Endothelial cell (in vitro differentiated cells): ENCODE data around the gene TRIOBP. TPM values are rescaled to one million over a fixed set of nuclear protein-coding genes. Genes with fewer than 3 reads are reported as not detected.

Experiments used
- DNase-seq: peaks from one replicate; pipeline ENCODE4 v3.0.0; 2021; ENCODE audit warnings: low spot score
- H3K27ac Mint-ChIP-seq: one replicate; pipeline ENCODE4 v1.8.0; 2021; ENCODE audit warnings: mixed read lengths, inconsistent platforms; ENCODE audit not compliant: unreplicated experiment
- H3K27me3 Mint-ChIP-seq: one replicate; pipeline ENCODE4 v1.8.0; 2021; ENCODE audit warnings: mild to moderate bottlenecking, moderate library complexity, mixed read lengths, inconsistent platforms; ENCODE audit not compliant: unreplicated experiment
- H3K36me3 Mint-ChIP-seq: one replicate; pipeline ENCODE4 v1.8.0; 2021; ENCODE audit warnings: mild to moderate bottlenecking, low read depth, mixed read lengths, inconsistent platforms; ENCODE audit not compliant: unreplicated experiment
- H3K4me1 Mint-ChIP-seq: one replicate; pipeline ENCODE4 v1.8.0; 2021; ENCODE audit warnings: mild to moderate bottlenecking, mixed read lengths, inconsistent platforms; ENCODE audit not compliant: unreplicated experiment
- H3K4me3 Mint-ChIP-seq: one replicate; pipeline ENCODE4 v1.8.0; 2021; ENCODE audit warnings: mild to moderate bottlenecking, mixed read lengths, inconsistent platforms; ENCODE audit not compliant: unreplicated experiment
- H3K9me3 Mint-ChIP-seq: one replicate; pipeline ENCODE4 v1.8.0; 2021; ENCODE audit warnings: mixed read lengths, inconsistent platforms; ENCODE audit not compliant: unreplicated experiment
- long read RNA-seq: library from polyadenylated mRNA; unstranded; transcript quantifications from one replicate; pipeline ENCODE4 v2.0.0, GENCODE V29; 2020; ENCODE audit not compliant: unreplicated experiment
- total RNA-seq: library from RNA; stranded (reverse); fragmentation: NEBNext Ultra II Directional; extraction: Animal tissue kit (Norgen Biotek cat#: 25700); gene quantifications from one replicate; pipeline ENCODE4 v1.2.1, GENCODE V29; 2021; ENCODE audit not compliant: unreplicated experiment
- TF ChIP-seq, protein P1 (sequence below): fragments of 200-600 bp; sonication (generic); IDR thresholded peaks from one replicate; pipeline ENCODE4 v1.5.0; 2021; ENCODE audit warnings: antibody characterized with exemption; ENCODE audit not compliant: unreplicated experiment

Gene TRIOBP, protein sequence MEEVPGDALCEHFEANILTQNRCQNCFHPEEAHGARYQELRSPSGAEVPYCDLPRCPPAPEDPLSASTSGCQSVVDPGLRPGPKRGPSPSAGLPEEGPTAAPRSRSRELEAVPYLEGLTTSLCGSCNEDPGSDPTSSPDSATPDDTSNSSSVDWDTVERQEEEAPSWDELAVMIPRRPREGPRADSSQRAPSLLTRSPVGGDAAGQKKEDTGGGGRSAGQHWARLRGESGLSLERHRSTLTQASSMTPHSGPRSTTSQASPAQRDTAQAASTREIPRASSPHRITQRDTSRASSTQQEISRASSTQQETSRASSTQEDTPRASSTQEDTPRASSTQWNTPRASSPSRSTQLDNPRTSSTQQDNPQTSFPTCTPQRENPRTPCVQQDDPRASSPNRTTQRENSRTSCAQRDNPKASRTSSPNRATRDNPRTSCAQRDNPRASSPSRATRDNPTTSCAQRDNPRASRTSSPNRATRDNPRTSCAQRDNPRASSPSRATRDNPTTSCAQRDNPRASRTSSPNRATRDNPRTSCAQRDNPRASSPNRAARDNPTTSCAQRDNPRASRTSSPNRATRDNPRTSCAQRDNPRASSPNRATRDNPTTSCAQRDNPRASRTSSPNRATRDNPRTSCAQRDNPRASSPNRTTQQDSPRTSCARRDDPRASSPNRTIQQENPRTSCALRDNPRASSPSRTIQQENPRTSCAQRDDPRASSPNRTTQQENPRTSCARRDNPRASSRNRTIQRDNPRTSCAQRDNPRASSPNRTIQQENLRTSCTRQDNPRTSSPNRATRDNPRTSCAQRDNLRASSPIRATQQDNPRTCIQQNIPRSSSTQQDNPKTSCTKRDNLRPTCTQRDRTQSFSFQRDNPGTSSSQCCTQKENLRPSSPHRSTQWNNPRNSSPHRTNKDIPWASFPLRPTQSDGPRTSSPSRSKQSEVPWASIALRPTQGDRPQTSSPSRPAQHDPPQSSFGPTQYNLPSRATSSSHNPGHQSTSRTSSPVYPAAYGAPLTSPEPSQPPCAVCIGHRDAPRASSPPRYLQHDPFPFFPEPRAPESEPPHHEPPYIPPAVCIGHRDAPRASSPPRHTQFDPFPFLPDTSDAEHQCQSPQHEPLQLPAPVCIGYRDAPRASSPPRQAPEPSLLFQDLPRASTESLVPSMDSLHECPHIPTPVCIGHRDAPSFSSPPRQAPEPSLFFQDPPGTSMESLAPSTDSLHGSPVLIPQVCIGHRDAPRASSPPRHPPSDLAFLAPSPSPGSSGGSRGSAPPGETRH (N-terminal part only)
- 110 TPM for total RNA-seq
- long read RNA-seq, transcript TRIOBP-203 (14 exons, 2,324 nt), result major isoform, 6 of 13 reads
- long read RNA-seq, partial matches to known transcripts, result 2 of 13 reads
- long read RNA-seq, other reads (novel, unspliced or antisense), result 5 of 13 reads

DNA sequence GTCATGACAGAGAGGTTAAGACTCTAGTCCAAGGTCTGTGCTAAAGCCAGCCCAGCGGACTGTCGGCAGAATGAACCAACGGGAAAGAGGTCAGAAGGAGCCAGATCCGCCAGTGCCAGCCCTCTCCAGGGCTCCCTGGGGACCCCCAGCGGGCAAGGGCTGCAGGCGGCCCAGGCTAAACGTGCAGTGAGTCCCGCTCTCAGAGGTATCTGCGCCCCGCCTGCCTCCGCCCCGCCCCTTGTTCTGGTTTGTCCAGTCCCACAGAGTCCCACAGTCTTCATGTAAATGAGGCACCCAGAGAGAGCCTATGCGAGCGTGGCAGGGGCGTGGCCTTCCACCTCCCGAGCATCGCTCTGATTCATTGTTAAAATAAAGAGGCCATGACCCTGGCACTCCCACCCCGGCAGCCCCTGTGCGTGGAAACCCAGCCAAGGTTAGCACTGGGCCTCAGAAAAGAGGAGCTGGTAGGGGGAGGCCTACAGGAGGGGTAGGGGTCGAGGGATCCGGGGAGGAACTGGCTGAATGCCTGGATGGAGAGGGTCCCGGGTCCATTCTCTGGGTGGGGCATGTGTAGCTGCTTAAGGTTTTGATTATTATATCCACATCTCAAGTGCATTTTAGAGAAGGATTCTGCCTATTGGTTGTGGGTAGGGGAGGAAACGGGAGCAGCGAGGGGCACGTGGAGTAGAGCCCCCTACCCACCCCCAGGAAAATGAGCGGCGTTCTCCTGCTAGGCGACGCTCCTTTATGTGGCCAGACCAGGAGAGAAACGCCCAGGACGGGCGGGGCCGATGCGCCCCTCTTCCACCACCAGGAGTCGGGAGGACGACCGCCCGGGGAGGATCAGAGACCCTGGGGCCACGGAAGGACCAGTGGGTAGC lies at the start of gene TRIOBP:
Gene TRIOBP, plus strand, starts transcription at position 392 of the 881 bp plus-strand sequence. CDS start 4,318 bp downstream, outside the sequence.
- TF ChIP-seq, protein P1, sequence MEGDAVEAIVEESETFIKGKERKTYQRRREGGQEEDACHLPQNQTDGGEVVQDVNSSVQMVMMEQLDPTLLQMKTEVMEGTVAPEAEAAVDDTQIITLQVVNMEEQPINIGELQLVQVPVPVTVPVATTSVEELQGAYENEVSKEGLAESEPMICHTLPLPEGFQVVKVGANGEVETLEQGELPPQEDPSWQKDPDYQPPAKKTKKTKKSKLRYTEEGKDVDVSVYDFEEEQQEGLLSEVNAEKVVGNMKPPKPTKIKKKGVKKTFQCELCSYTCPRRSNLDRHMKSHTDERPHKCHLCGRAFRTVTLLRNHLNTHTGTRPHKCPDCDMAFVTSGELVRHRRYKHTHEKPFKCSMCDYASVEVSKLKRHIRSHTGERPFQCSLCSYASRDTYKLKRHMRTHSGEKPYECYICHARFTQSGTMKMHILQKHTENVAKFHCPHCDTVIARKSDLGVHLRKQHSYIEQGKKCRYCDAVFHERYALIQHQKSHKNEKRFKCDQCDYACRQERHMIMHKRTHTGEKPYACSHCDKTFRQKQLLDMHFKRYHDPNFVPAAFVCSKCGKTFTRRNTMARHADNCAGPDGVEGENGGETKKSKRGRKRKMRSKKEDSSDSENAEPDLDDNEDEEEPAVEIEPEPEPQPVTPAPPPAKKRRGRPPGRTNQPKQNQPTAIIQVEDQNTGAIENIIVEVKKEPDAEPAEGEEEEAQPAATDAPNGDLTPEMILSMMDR, result no peak
- peak; percentile 96 for DNase-seq
- Mint-ChIP-seq H3K4me1 (peaks cover 3% of the 10 kb centered on the region), H3K4me3 (peak within 1 kb of the TSS; percentile 89), H3K27me3 (peaks cover 3% of the 10 kb centered on the region), H3K27ac (no peak within 1 kb of the TSS), H3K36me3 (peaks cover 10% of the 10 kb centered on the region), H3K9me3 (no peaks in the 10 kb centered on the region)

DNA sequence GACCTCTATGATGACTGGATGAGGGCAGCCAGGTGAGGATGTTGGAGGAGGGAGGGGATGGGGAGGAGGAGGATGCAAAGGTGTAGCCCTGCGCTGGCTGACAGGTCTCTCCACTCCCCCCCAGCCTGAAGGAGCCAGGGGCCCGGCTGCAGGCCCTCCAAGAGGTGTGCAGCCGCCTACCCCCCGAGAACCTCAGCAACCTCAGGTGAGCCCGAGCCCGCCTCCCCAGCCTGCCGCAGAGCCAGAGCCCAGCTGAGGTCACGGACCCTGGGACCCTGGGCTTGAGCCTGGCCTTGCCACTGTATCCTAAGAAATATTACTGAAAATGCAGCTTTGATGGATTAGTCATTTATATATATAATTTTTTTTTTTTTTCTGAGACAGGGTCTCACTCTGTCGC lies 49.5 kb upstream of the TRIOBP start:
- Mint-ChIP-seq H3K27ac (no peak overlapping the region), H3K9me3 (no peaks in the 10 kb centered on the region), H3K36me3 (peaks cover 7% of the 10 kb centered on the region), H3K4me3 (no peak overlapping the region), H3K4me1 (no peaks in the 10 kb centered on the region), H3K27me3 (peaks cover 6% of the 10 kb centered on the region)
- no peak for DNase-seq
- TF ChIP-seq, protein P1, result no peak

DNA sequence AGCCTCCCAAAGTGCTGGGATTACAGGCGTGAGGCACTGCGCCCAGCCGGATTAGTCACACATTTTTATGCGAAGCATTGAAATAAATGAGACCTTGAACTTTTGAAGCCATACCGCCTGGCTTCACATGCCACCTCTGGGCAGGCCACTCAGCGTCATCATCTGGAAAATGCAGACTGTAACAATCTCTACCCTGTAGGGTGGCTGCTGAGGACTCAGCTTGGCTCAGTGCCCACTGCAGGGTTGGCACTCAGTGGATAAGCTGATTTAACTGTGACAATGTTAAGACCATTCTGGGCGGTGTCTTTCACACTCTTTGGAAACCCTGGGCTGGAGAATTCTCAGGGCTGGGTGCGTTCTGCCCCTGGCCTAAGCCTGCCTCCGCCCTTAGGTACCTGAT lies 48.9 kb upstream of the TRIOBP start:
- Mint-ChIP-seq H3K4me1 (no peaks in the 10 kb centered on the region), H3K4me3 (no peak overlapping the region), H3K27ac (no peak overlapping the region), H3K9me3 (no peaks in the 10 kb centered on the region), H3K36me3 (peaks cover 7% of the 10 kb centered on the region), H3K27me3 (peaks cover 6% of the 10 kb centered on the region)
- TF ChIP-seq, protein P1, result no peak
- DNase-seq, result no peak

DNA sequence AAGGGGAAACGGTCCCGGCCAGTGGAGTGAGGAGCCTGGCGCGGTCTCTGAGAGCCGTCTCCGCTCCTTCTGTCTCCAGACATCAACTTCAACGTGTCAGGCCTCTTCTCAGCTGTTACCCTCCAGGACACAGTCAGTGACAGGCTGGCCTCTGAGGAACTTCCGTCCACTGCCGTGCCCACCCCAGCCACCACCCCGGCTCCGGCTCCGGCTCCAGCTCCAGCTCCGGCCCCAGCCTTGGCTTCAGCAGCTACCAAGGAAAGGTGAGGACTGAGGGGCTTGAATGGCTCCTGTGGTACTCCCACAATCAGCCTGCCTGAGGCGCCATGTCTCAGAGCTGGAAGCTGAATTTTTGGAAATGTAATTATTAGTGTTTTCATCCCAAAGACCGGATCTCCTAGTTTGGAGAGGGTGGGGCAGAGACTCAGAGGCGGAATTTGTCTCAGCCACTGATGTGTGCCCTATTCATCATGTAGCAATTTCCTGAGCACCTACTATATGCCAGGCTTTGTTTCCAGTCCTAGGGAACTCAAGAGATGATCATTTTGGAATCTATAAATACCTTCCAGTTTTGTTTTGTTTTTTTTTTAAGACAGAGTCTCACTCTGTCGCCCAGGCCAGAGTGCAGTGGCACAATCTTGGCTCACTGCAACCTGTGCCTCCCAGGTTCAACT lies 46.2 kb upstream of the TRIOBP start:
- no peak for DNase-seq
- no peak overlapping the region for H3K27ac Mint-ChIP-seq
- no peaks in the 10 kb centered on the region for H3K4me1 Mint-ChIP-seq
- peaks cover 7% of the 10 kb centered on the region for H3K36me3 Mint-ChIP-seq
- TF ChIP-seq, protein P1, result no peak
- H3K9me3 Mint-ChIP-seq, result no peaks in the 10 kb centered on the region
- no peaks in the 10 kb centered on the region for H3K27me3 Mint-ChIP-seq
- H3K4me3 Mint-ChIP-seq, result no peak overlapping the region
